ENCODE measurements around the gene EDN3.
A peak's percentile ranks its signal among the peaks of the same experiment; 100 is the strongest.

Gene EDN3

DNA sequence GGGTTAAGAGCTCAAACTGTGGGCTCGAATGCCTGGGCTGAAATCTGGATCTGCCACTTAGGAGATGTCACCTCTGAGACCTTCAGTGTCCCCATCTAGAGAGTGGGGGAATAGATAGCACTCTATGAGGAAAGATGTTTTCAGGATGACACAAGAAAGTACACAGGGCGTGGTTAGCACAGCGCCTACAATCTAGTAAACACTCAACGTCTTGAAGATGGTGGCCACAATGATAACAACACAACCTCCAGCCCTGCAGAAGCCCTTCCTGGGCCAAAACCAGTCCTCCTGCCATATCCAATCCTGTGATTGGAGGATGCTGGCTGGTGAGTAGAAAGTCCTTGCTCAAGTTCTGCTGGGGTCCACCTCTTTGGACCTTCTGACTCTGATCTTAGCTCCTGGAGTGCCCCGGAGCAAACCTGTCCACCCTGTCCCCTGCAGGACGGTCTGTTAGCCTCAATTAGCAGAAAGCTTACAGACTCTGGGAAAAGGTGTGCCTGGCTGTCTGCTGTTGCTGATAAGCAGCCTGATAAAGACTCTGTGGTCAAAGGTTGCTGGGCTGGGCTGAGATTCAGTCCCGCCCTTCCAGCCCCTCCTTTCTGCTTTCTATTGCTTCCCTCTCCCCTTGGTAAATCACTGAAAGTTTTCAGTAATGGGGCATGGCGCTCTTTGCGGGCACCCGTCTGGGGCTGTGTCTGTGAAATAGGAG is 8.2 kb downstream of the EDN3 start:
- DNase-seq (ENCODE audit: low spot score) = peak; percentile 64

DNA sequence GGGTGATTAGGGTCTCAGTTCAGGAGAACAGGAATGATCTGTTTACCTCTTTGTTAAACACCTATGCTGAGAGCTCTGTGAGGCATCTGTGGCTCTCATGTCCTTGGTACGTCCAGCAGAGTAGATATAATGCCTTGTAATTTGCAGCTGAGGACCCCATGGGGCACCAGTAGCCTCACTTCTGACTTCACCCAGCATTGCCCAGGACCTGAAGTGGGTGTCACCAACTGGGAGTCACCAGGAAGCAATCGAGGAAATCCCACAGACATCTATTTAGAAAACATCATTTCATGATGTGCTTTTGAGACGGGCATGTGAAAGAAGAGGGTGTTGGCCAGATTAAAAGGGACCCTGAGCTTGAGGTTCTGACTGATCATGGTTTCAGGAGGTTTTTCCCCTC is 8.8 kb downstream of the EDN3 start:
- no peak for DNase-seq (ENCODE audit: low spot score)

DNA sequence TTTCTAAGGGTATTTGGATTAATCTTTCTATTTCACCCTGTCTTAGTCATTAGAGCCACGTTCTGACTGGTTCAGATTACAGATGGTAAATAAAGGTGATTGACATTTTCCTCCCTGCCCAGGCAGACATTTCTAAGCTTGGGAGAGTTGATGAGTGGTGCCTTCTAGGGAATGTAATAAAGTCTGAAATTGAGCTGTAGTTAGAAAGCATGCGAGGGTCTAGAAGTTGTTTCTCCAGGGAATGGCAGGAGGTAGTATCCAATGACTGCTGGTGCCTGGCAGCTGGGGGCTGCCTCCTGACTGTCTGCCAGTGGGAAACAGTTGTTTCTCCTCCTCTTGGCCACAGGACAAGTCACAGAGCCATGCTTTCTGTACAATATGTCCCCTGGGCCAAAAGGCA is 14.6 kb downstream of the EDN3 start:
- DNase-seq (ENCODE audit: low spot score) = no peak

DNA sequence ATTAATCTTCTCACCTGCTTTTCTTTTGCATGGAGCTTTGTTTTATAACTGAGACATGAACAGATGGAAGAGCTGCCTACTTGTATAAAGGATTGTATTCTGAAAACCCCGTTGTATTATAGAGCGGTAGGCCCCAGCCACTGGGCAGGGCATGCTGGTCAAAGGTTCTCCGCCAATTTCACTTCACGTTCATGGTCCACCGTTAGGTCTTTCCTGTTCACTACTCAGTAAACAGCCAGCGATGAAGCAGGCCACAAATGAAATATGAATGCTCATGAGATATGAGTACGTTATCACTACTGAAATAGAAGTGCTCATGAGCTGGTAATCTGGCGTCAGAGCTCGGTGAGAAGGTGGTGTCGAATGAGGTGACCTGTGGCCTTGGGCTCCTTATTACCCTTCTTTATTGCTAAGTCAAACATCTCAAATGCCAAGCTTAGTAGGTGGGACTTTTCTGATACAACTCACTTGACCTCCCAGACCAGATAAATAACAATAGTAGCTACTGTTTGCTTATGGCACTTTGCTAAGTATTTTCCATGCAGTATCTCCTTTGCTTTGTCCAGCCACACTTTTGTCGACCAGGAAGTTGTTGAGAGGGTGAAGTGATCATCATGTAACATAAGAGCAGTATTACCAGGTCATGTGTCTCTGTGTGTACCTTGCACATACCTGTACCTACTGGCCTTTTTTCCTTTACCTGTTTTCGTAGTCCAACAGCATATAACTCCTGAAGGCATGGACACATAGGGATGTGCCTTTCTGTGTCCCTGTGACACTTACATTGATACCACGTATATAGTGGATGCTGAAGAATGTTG is 16.7 kb downstream of the EDN3 start:
- DNase-seq (ENCODE audit: low spot score) = no peak

DNA sequence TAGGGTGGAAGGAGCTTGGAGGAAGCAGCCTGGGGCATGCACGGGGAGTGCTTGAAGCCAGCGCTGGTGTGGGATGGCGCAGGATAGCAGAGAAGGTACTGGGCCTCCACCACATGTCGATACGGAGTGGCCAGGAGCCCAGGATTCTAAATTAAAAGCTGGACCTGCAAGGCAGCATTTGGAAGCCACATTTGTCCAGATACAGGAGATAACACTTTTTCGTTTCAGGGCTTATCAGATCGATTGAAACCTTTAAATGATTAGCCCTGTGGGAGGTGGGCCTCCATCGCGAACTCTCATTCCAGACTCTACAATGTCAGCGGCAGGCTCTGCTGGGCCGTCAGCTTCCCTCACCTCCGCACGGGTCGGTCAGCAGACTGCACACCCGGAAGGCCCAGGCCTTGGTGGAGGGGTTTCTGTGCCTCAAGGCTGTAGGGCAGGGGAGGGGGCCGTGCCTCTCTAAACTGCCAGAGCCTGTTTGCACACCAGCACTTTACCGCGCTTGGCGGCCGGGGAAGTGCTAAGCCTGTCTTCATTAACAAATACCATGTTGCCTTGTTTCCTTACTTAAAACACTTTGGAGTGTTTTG is 17.9 kb downstream of the EDN3 start:
- DNase-seq (ENCODE audit: low spot score) = no peak

DNA sequence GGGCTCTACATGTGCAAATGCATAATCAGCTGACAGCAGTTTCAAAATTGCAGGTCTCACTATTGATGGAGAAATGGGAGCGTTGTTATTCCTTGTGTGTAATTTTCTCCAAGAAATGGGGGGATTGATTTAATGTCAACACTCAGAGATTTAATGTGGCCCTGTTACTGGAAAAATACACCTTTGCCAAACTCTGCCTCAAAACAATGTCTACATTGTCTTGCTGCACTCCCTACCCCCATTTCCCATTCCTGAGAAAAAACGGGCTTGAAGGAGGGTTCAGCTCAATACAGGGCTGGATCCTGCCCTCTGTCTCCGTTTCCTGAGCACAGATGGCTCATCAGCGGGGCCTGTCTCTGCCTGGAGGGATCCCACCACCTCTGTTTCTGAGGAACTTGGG is 18.4 kb downstream of the EDN3 start:
- no peak for DNase-seq (ENCODE audit: low spot score)

DNA sequence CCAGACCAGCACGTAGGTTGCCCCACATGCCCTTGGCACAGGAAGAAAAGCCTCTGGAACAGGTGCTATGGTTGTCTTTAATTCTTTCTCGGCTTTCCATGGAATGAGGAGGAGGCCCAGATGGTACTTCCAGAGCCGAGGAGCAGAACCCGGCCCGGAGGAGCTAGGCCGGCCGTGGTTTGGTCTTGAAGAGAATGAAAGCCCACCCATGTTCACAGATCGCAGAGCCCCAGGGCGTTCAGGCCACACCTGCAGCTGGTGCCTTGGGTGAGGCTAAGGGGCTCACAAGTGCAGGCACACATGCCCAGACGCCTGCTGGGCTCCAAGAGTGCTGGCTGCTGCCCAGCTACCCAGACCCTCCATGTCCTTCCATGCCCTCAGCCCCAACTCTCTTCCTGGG is 20.0 kb downstream of the EDN3 start:
- DNase-seq (ENCODE audit: low spot score) = no peak

DNA sequence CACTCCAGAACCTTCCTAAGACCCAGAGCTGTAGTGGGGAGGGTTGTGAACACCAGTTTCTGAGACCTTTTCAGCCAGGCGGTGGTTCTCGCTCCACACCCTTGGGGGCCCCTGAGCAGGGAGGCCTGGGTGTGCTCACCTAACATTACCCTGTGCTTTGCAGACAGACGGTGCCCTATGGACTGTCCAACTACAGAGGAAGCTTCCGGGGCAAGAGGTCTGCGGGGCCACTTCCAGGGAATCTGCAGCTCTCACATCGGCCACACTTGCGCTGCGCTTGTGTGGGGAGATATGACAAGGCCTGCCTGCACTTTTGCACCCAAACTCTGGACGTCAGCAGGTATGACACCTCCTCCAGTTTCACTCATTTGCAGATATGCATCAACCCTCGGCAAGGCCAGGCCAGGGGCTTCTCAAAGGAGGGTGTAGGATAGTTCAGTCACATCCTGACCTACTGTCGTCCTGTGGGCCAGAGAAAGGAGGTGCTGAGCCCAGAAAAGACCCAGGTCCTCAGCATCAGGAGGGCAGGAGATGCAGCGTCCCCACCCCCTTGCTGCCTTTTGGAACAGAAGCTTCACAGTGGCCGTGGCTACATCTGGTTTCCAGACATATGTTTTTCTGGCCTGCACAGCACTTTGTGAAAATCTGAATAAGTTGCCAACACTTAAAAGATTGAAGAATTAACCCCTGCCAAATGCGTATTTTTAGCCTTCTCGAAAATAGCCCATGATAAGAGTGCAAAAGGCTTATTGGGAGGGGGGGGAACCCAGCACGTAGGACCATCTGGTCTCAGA is 20.6 kb downstream of the EDN3 start:
- DNase-seq (ENCODE audit: low spot score) = no peak

DNA sequence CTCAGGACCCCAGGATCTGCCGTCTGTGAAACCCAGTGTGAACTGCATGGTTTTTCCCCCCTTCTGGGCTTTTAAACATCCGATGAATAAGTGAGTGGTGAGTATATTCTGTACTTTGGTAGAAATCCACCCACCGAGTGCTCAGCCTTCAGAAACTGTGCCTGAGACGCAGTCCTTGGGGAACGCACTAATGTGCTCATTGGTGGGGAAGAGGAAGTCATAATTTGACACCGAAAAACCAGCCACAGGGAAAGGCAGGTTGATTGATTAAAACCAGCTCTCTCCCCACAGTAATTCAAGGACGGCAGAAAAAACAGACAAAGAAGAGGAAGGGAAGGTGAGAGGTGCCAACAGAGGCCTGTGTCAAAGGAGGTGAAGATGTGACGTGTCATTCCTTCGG is 21.7 kb downstream of the EDN3 start:
- no peak for DNase-seq (ENCODE audit: low spot score)

DNA sequence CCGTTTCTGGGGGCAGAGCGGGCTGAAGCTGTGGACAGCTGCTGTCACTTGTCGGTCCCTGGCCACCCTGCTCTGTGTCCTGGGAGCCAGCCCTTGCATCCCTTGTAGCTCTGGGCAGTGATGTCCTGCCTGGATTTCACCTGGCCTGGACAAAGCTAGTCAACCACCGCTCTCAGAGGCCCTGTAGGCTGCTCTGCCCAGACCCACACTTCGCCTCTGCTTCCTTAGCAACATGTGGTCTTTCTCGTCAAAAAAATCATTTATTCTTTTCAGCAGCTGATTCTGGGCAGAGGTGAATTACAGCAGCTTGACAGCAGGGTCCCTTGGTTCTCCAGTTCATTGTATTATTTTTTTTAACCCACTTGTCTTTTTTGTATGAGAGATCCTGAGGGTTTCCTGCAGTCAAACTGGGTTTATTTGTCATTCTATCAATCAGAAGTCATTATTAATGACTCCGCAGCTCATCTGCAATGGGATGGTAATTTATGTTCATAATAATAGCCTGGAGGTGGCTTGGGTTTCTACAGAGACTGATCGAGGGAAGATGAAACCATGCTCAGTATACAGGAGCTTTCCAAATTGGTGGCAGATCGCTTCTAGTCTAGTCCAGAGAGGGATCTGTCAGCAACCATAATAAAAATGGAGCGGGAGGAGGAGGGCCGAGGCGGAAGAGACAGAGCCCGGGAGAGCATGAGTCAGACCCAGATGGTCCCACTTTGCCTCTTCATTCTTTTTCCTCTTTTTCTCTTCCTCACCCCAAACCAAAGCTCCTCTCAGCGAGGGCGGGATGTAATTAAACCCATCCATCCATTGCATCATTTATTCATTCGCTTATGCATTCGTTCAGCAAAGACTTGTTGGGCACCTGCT is 22.4 kb downstream of the EDN3 start:
- no peak for DNase-seq (ENCODE audit: low spot score)

DNA sequence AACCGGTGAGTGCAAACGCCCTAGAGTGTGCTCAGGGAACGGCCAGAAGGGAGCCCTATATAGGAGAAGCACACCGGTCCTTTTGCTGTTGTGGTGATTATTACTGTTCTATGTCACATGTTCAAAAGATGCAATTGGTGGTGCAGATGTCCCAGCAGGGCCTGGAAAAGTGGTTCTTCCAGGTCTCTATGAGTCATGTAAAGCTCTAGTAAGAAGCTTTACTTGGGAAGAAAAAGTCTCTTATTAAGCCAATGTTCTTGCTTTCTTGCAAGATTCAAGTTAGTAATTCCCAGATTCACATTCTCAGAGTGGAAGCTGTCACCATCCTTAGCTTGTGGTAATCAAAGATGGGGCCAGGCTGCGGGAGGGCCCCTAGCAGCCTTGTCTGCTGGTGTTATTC is 23.3 kb downstream of the EDN3 start:
- DNase-seq (ENCODE audit: low spot score) = no peak

DNA sequence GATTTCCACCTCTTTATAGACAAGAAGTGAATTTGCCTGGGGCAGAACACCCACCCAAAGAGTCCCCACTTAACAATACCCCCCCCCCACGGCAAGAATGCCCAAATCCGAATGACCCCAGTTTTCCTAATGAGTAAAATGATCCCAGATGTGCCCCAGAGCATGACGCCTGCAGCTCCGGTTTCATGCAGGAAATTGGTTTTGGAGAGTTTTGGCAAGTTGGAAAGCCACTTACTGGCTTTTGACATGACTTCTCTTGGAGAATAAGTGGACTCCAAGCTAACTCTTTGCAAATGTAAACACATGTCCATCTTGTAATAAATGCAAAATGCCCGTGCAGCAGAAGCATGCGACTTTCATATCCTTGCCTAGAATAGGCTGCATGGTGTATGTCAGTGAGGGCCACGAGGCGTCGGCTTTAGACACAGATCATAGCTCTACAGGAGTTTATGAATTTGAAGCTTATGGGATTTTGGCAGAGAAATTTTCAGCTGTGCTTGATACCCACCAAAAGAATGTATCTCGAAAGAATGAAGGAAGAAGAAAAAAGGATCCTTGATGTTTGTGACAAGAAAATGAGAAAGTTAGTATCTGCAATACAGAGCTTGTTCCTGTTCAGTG is 24.2 kb downstream of the EDN3 start:
- DNase-seq (ENCODE audit: low spot score) = no peak

DNA sequence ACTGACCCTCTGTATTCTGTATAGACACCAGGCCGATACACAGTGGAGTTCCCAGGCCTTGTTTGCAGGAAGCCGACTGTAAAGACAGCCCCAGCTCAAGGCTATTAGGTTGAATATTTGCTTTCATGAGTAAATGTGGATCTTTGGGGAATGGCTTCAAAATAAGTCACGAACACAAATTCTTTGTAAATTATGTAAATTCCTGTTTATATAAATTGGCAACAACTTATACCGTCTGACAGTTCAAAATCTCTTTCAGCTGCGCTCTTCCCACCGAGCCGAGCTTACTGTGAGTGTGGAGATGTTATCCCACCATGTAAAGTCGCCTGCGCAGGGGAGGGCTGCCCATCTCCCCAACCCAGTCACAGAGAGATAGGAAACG is 24.7 kb downstream of the EDN3 start:
- no peak for DNase-seq (ENCODE audit: low spot score)

DNA sequence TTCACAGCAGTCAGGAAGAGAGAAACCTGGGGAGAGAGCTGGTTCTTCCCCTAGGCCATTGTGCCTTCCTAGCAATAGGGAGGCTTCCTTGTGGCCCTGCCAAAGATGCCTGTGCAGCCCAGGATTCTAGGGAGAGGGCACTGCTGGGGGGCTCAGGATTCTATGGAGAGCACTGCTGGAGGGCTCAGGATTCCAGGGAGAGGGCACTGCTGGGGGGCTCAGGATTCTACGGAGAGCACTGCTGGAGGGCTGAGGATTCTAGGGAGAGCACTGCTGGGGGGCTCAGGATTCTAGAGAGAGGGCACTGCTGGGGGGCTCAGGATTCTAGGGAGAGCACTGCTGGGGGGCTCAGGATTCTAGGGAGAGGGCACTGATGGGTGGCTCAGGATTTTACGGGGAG is 25.8 kb downstream of the EDN3 start:
- DNase-seq (ENCODE audit: low spot score) = no peak

DNA sequence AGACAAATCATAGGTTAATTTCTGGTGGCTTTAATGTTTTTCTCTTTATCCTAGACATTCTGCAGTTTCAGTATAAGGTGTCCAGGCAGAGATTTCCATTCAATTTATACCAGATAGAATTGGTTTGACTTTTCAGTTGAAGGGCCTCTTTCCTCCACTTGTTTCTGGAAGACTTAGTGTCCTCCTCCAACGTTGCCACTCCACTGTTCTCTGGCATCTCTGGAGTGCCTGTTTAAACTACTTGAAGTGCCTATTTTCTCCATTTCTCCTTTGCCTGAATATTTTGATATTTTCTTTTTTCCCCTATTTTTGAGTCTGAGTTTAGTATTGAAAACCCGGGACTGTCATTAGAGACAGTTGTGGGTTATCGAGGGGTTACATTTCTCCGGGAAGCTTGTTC is 27.7 kb downstream of the EDN3 start:
- no peak for DNase-seq (ENCODE audit: low spot score)

DNA sequence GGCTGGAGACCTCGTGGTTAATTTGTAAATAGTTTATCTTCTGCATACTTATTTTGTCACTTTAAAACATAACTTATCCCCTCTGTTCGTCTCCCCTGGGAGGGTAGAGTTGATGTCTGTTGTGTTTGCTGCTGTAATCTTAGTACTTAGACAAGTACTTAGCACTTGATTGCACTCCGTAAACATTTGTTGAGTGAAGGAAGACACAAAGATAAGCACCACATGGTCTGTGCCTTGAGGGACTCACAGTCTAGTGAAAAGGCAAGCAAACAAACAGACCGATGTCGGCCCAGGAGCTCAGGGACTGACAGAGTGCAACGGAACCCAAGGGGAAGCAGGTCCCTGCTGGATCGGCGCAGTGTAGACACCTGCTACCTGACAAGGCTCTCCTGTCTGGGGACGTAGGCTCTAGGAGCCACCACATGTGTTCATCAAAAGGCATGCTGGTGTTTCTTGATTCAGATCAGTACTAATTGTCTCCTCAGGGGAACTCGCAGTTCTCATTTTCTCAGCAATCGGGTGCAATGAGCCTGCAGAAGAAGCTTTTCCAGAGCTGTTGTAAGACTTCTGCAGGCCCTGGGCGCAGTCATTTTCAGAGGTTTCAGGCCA is 31.4 kb downstream of the EDN3 start:
- DNase-seq (ENCODE audit: low spot score) = no peak

DNA sequence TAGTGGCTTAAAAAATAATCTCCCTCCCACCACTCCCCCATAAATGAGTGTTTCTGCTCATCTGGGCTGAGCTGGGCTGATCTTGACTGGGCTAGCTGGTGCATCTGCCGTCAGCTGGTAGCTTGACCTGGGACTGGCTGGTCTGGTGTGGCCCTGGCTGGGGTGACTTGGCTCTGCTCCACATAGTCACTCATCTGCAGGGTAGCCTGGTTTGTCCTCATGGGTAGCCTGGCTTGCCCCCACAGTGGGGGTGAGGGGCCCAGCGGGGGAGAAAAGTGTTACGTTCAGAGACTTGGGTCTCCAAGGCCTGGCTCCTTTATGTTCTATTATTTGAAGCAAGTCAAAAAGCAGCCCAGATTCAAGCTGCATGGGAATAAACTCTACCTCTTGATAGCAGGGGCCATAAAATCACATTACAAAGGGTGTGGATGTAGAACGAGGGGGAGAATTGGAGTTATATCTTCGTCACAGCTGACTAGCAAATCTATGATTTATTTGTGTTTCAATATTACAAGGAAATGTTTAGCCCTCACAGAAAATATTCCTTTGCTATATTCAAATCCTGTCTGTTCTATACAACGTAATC is 32.9 kb downstream of the EDN3 start:
- no peak for DNase-seq (ENCODE audit: low spot score)

DNA sequence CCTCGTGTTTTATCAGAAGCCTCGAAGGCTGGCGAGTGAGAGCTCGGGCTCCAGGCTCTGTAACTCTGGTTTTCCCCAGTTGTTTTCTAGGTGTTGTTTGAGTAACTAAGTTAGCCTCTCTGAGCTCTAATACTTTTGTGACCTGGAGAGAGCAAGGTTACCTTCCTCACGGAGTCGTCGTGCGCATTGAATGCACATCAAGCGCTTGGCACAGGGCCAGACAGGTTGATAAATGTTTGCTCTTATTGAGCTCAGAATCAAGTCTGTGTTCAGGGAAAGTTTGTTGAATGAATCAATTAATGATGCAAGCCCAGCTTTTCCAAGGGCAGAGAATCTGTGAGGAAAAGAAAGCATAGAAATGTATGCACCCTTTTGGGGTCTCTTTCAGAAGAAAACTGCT is 33.5 kb downstream of the EDN3 start:
- no peak for DNase-seq (ENCODE audit: low spot score)

DNA sequence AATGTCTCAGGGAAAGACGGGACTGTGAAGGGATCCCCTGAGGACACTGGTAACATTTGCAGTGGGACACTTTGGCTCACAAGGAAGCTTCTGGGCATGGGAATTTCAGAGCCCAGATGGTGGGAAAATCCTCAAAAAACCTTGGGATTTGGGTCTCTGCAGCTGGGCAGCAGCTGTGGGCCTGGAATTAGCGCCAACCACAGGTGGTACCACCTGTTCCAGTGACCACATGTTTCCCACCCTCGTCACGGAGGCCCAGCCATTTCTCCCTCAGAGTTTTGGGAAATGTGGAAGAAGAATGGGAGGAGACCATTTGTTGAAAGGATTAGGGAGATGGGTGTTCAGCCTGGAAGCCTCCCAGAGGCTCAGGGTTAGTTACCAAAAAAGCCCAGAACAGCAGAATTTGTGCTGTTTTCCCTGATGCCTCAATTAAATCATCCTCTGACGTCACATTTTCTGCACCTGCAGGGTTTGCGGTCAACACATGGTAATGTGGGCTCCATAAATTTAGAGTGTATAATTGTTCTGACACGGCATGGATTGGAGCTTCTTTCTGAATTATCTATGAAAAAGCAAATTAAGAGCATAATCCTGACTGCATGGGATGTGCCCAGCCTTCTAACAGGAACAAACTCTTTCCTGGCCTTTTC is 34.4 kb downstream of the EDN3 start:
- no peak for DNase-seq (ENCODE audit: low spot score)

DNA sequence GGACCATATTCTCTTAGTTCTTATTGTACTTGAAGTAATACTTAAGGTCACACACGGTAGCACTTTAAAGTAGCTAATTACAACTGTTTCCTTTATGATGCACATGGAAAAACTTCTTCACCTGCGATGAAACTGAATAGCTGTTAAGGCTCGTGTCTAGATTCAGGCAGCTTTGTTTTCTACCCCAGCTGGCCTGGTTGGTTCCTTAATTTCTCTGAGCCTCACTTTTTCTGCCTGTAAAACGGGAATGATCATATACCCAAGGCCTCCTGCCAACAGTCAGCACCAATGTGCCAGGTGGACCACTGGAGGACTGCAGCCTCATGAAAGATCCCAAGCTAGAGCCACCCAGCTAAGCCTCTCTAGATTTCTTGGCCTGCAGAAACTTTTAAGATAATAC is 35.0 kb downstream of the EDN3 start:
- no peak for DNase-seq (ENCODE audit: low spot score)

Data from LoVo (cell line).